ENCODE data around the gene WIZ.
"Not testable (repeated sequence)": the region's sequence is repeated elsewhere in the genome, so short reads cannot be mapped to it uniquely, and the experiment has no call there.

WIZ gene

GRCh38 chr19:15397782-15398181 lies 52.0 kb downstream of the WIZ start:
- no peaks in the 10 kb centered on the region for H3K27me3 ChIP-seq (ENCODE audit: control insufficient read depth in 2 of 2, insufficient read depth in 2 of 2, low read length in 2 of 2)
- H3K4me1 ChIP-seq (ENCODE audit: control insufficient read depth in 2 of 2, insufficient read depth in 2 of 2, low read length in 2 of 2): no peaks in the 10 kb centered on the region
- H3K36me3 ChIP-seq (ENCODE audit: control insufficient read depth in 2 of 2, insufficient read depth in 2 of 2, low read length in 2 of 2): peaks cover 57 to 77% of the 10 kb centered on the region in 2 donors
- H3K27ac ChIP-seq (ENCODE audit: low read depth in 2 of 2, low read length in 2 of 2): no peak overlapping the region
- no peak overlapping the region for H3K9ac ChIP-seq (ENCODE audit: low read depth in 1 of 2, low read length in 2 of 2)
- H3K4me3 ChIP-seq (ENCODE audit: low read length in 2 of 2): no peak overlapping the region
- H3K9me3 ChIP-seq (ENCODE audit: control insufficient read depth in 2 of 2, low read length in 2 of 2): no peaks in the 10 kb centered on the region

DNA sequence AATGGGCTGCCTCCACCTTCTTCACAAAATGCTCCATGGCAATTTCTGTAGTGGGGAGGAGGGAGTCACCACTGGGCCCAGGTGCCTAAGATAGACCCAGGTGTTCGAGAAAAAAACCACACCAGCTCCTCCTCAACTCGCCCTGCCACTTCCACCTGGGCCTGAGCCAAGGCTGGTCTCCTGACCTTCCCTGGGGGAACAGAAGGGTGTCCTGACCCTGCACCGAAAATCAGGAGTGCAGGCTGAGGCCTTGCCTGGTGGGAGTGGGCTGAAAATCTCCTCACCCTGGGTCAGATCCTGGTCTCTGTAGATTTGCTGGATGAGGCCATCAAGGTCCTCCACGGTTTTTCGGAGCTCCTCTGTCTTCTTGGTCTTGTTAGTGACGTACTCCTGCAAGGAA lies 52.5 kb downstream of the WIZ start:
- H3K9ac ChIP-seq (ENCODE audit: low read depth in 1 of 2, low read length in 2 of 2): no peak overlapping the region
- H3K4me1 ChIP-seq (ENCODE audit: control insufficient read depth in 2 of 2, insufficient read depth in 2 of 2, low read length in 2 of 2): no peaks in the 10 kb centered on the region
- H3K27ac ChIP-seq (ENCODE audit: low read depth in 2 of 2, low read length in 2 of 2): no peak overlapping the region
- H3K27me3 ChIP-seq (ENCODE audit: control insufficient read depth in 2 of 2, insufficient read depth in 2 of 2, low read length in 2 of 2): no peaks in the 10 kb centered on the region
- H3K4me3 ChIP-seq (ENCODE audit: low read length in 2 of 2): no peak overlapping the region
- no peaks in the 10 kb centered on the region for H3K9me3 ChIP-seq (ENCODE audit: control insufficient read depth in 2 of 2, low read length in 2 of 2)
- H3K36me3 ChIP-seq (ENCODE audit: control insufficient read depth in 2 of 2, insufficient read depth in 2 of 2, low read length in 2 of 2): peaks cover 52 to 73% of the 10 kb centered on the region in 2 donors

DNA sequence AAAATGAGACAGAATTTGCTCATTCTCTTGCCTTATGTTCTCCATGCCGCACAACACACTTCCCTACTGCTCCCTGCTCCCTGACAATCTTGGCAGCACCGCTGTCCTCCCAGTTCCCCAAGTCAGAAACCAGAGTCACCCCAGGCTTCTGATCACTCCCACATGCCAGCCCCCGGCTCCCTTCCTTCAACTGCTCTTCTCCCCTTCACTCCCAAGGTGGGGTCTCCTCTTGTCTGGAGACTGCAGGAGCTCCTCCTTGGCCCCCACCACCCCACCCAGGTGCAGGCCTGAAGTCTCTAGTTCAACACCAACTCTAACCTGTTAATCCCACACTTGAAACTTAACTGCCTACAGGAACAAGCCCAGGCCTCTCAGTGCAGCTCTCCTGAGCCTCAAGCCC lies 53.3 kb downstream of the WIZ start:
- H3K27me3 ChIP-seq (ENCODE audit: control insufficient read depth in 2 of 2, insufficient read depth in 2 of 2, low read length in 2 of 2): no peaks in the 10 kb centered on the region
- no peak overlapping the region for H3K27ac ChIP-seq (ENCODE audit: low read depth in 2 of 2, low read length in 2 of 2)
- H3K4me1 ChIP-seq (ENCODE audit: control insufficient read depth in 2 of 2, insufficient read depth in 2 of 2, low read length in 2 of 2): no peaks in the 10 kb centered on the region
- no peak overlapping the region for H3K4me3 ChIP-seq (ENCODE audit: low read length in 2 of 2)
- no peak overlapping the region for H3K9ac ChIP-seq (ENCODE audit: low read depth in 1 of 2, low read length in 2 of 2)
- no peaks in the 10 kb centered on the region for H3K9me3 ChIP-seq (ENCODE audit: control insufficient read depth in 2 of 2, low read length in 2 of 2)
- H3K36me3 ChIP-seq (ENCODE audit: control insufficient read depth in 2 of 2, insufficient read depth in 2 of 2, low read length in 2 of 2): peaks cover 48 to 71% of the 10 kb centered on the region in 2 donors

- not testable (repeated sequence) for H3K9ac ChIP-seq (ENCODE audit: low read depth in 1 of 2, low read length in 2 of 2)
These were observed 54.5 kb downstream of the WIZ start for GRCh38 chr19:15395251-15395650.

DNA sequence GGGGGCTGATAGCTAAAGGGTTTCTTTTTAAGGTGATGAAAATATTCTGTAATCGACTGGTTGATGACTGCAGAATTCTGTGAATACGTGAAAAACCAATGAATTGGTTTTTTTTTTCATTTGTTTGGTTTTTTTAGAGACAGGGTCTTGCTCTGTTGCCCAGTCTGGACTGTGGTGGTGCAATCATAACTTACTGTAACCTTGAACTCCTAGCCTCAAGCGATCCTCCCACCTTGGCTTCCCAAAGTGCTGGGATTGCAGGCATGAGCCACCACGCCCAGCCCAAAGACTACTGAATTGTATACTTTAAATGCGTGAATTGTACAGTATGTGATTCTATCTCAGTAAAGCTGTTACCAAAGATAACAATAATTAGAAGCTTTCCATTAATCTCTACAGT lies 55.3 kb downstream of the WIZ start:
- no peak overlapping the region for H3K27ac ChIP-seq (ENCODE audit: low read depth in 2 of 2, low read length in 2 of 2)
- peaks cover 33 to 54% of the 10 kb centered on the region in 2 donors for H3K36me3 ChIP-seq (ENCODE audit: control insufficient read depth in 2 of 2, insufficient read depth in 2 of 2, low read length in 2 of 2)
- no peaks in the 10 kb centered on the region for H3K9me3 ChIP-seq (ENCODE audit: control insufficient read depth in 2 of 2, low read length in 2 of 2)
- H3K27me3 ChIP-seq (ENCODE audit: control insufficient read depth in 2 of 2, insufficient read depth in 2 of 2, low read length in 2 of 2): no peaks in the 10 kb centered on the region
- no peaks in the 10 kb centered on the region for H3K4me1 ChIP-seq (ENCODE audit: control insufficient read depth in 2 of 2, insufficient read depth in 2 of 2, low read length in 2 of 2)
- H3K4me3 ChIP-seq (ENCODE audit: low read length in 2 of 2): no peak overlapping the region
- no peak overlapping the region for H3K9ac ChIP-seq (ENCODE audit: low read depth in 1 of 2, low read length in 2 of 2)

More at GRCh38 chr19:15395251-15395650, 54.5 kb downstream of the WIZ start:
- H3K36me3 ChIP-seq (ENCODE audit: control insufficient read depth in 2 of 2, insufficient read depth in 2 of 2, low read length in 2 of 2): peaks cover 40 to 61% of the 10 kb centered on the region in 2 donors
- not testable (repeated sequence) for H3K27me3 ChIP-seq (ENCODE audit: control insufficient read depth in 2 of 2, insufficient read depth in 2 of 2, low read length in 2 of 2); H3K27ac ChIP-seq (ENCODE audit: low read depth in 2 of 2, low read length in 2 of 2); H3K9me3 ChIP-seq (ENCODE audit: control insufficient read depth in 2 of 2, low read length in 2 of 2); H3K4me3 ChIP-seq (ENCODE audit: low read length in 2 of 2); H3K4me1 ChIP-seq (ENCODE audit: control insufficient read depth in 2 of 2, insufficient read depth in 2 of 2, low read length in 2 of 2)

DNA sequence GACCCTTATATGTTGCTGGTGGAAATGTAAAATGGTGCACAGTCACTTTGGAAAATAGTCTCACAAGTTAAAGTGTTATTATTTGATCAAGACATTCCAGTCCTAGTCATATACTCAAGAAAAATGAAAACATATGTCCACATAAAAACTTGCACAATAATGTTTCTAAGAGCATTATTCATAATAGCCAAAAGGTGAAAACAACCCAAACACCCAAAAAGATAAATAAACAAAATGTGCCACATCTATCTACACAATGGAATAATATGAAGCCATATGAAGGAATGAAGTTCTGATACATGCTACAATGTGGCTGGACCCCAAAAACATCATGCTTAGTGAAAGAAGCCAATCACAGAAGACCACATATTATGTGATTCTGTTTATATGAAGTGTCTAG lies 55.8 kb downstream of the WIZ start:
- H3K36me3 ChIP-seq (ENCODE audit: control insufficient read depth in 2 of 2, insufficient read depth in 2 of 2, low read length in 2 of 2): peaks cover 28 to 50% of the 10 kb centered on the region in 2 donors
- no peak overlapping the region for H3K27ac ChIP-seq (ENCODE audit: low read depth in 2 of 2, low read length in 2 of 2)
- H3K4me3 ChIP-seq (ENCODE audit: low read length in 2 of 2): no peak overlapping the region
- no peak overlapping the region for H3K9ac ChIP-seq (ENCODE audit: low read depth in 1 of 2, low read length in 2 of 2)
- H3K9me3 ChIP-seq (ENCODE audit: control insufficient read depth in 2 of 2, low read length in 2 of 2): no peaks in the 10 kb centered on the region
- no peaks in the 10 kb centered on the region for H3K27me3 ChIP-seq (ENCODE audit: control insufficient read depth in 2 of 2, insufficient read depth in 2 of 2, low read length in 2 of 2)
- H3K4me1 ChIP-seq (ENCODE audit: control insufficient read depth in 2 of 2, insufficient read depth in 2 of 2, low read length in 2 of 2): no peaks in the 10 kb centered on the region

- Histone ChIP-seq H3K4me1 (ENCODE audit: control insufficient read depth in 2 of 2, insufficient read depth in 2 of 2, low read length in 2 of 2) (no peaks in the 10 kb centered on the region), H3K9ac (ENCODE audit: low read depth in 1 of 2, low read length in 2 of 2) (no peak overlapping the region), H3K36me3 (ENCODE audit: control insufficient read depth in 2 of 2, insufficient read depth in 2 of 2, low read length in 2 of 2) (peaks cover 12 to 27% of the 10 kb centered on the region in 2 donors), H3K4me3 (ENCODE audit: low read length in 2 of 2) (no peak overlapping the region), H3K27ac (ENCODE audit: low read depth in 2 of 2, low read length in 2 of 2) (no peak overlapping the region), H3K9me3 (ENCODE audit: control insufficient read depth in 2 of 2, low read length in 2 of 2) (no peaks in the 10 kb centered on the region), H3K27me3 (ENCODE audit: control insufficient read depth in 2 of 2, insufficient read depth in 2 of 2, low read length in 2 of 2) (no peaks in the 10 kb centered on the region)
These were observed 58.9 kb downstream of the WIZ start for GRCh38 chr19:15390814-15391213.

GRCh38 chr19:15381864-15382263 lies 67.9 kb downstream of the WIZ start:
- Histone ChIP-seq H3K27ac (ENCODE audit: low read depth in 2 of 2, low read length in 2 of 2) (no peak overlapping the region), H3K27me3 (ENCODE audit: control insufficient read depth in 2 of 2, insufficient read depth in 2 of 2, low read length in 2 of 2) (no peaks in the 10 kb centered on the region), H3K9ac (ENCODE audit: low read depth in 1 of 2, low read length in 2 of 2) (no peak overlapping the region), H3K36me3 (ENCODE audit: control insufficient read depth in 2 of 2, insufficient read depth in 2 of 2, low read length in 2 of 2) (peaks cover 3 to 5% of the 10 kb centered on the region in 2 donors), H3K9me3 (ENCODE audit: control insufficient read depth in 2 of 2, low read length in 2 of 2) (no peaks in the 10 kb centered on the region), H3K4me3 (ENCODE audit: low read length in 2 of 2) (no peak overlapping the region), H3K4me1 (ENCODE audit: control insufficient read depth in 2 of 2, insufficient read depth in 2 of 2, low read length in 2 of 2) (peaks cover 11 to 20% of the 10 kb centered on the region in 2 donors)

GRCh38 chr19:15381429-15381828 lies 68.3 kb downstream of the WIZ start:
- Histone ChIP-seq H3K9me3 (ENCODE audit: control insufficient read depth in 2 of 2, low read length in 2 of 2) (no peaks in the 10 kb centered on the region), H3K9ac (ENCODE audit: low read depth in 1 of 2, low read length in 2 of 2) (no peak overlapping the region), H3K4me1 (ENCODE audit: control insufficient read depth in 2 of 2, insufficient read depth in 2 of 2, low read length in 2 of 2) (peaks cover 14 to 23% of the 10 kb centered on the region in 2 donors), H3K36me3 (ENCODE audit: control insufficient read depth in 2 of 2, insufficient read depth in 2 of 2, low read length in 2 of 2) (peaks cover 3% of the 10 kb centered on the region in 2 donors), H3K27ac (ENCODE audit: low read depth in 2 of 2, low read length in 2 of 2) (no peak overlapping the region), H3K4me3 (ENCODE audit: low read length in 2 of 2) (no peak overlapping the region), H3K27me3 (ENCODE audit: control insufficient read depth in 2 of 2, insufficient read depth in 2 of 2, low read length in 2 of 2) (no peaks in the 10 kb centered on the region)

GRCh38 chr19:15379999-15380647 lies 69.6 kb downstream of the WIZ start:
- Histone ChIP-seq H3K9me3 (ENCODE audit: control insufficient read depth in 2 of 2, low read length in 2 of 2) (no peaks in the 10 kb centered on the region), H3K27me3 (ENCODE audit: control insufficient read depth in 2 of 2, insufficient read depth in 2 of 2, low read length in 2 of 2) (no peaks in the 10 kb centered on the region), H3K36me3 (ENCODE audit: control insufficient read depth in 2 of 2, insufficient read depth in 2 of 2, low read length in 2 of 2) (no peaks in the 10 kb centered on the region), H3K27ac (ENCODE audit: low read depth in 2 of 2, low read length in 2 of 2) (peak overlapping the region; percentile 81 to 94), H3K9ac (ENCODE audit: low read depth in 1 of 2, low read length in 2 of 2) (peak overlapping the region; percentile 47 to 78), H3K4me3 (ENCODE audit: low read length in 2 of 2) (peak overlapping the region; percentile 69 to 78), H3K4me1 (ENCODE audit: control insufficient read depth in 2 of 2, insufficient read depth in 2 of 2, low read length in 2 of 2) (peaks cover 14 to 26% of the 10 kb centered on the region in 2 donors)
